C4-2B (cell line): ENCODE data around the gene NAB1.

ENCODE experiments used
- ZFX ChIP-seq: fragments of 450-650 bp; IDR thresholded peaks from 2 replicates; pipeline ENCODE4 v1.6.1; 2017
- TF ChIP-seq, protein P1 (sequence below): fragments of 450-650 bp; conservative IDR thresholded peaks from 2 replicates; pipeline ENCODE4 v1.5.1; 2017; ENCODE audit warnings: mild to moderate bottlenecking

DNA sequence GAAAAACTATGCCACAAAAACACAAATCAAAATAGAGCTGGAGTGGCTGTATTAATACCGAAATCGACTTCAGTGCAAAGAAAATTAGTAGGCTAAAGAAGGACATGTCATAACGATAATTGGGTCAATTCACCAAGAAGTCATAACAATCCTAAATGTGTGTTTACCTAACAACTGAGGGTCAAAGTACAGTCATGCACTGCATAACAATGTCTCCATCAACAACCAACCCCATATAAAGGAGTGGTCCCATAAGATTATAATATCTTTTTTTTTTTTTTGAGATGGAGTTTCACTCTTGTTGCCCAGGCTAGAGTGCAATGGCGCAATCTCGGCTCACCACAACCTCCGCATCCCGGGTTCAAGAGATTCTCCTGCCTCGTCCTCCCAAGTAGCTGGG is 87.5 kb downstream of the NAB1 start:
- TF ChIP-seq, protein P1, sequence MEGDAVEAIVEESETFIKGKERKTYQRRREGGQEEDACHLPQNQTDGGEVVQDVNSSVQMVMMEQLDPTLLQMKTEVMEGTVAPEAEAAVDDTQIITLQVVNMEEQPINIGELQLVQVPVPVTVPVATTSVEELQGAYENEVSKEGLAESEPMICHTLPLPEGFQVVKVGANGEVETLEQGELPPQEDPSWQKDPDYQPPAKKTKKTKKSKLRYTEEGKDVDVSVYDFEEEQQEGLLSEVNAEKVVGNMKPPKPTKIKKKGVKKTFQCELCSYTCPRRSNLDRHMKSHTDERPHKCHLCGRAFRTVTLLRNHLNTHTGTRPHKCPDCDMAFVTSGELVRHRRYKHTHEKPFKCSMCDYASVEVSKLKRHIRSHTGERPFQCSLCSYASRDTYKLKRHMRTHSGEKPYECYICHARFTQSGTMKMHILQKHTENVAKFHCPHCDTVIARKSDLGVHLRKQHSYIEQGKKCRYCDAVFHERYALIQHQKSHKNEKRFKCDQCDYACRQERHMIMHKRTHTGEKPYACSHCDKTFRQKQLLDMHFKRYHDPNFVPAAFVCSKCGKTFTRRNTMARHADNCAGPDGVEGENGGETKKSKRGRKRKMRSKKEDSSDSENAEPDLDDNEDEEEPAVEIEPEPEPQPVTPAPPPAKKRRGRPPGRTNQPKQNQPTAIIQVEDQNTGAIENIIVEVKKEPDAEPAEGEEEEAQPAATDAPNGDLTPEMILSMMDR: no peak
- TF ChIP-seq ZFX: no peak
